ENCODE results near the gene ARGLU1.

ARGLU1 gene

GRCh38 chr13:106496072-106496997 is 71.6 kb downstream of the ARGLU1 start:
- Mint-ChIP-seq H3K4me3 (no peak overlapping the region), H3K9me3 (no peaks in the 10 kb centered on the region), H3K36me3 (ENCODE audit: insufficient read depth) (no peaks in the 10 kb centered on the region), H3K4me1 (peaks cover 14% of the 10 kb centered on the region), H3K27ac (ENCODE audit: low read depth) (no peak overlapping the region), H3K27me3 (peaks cover 83% of the 10 kb centered on the region)
- DNase-seq (ENCODE audit: low spot score in 2 of 2), result no peak
- no peak for ATAC-seq (replicated peaks; ENCODE audit: extremely low read depth, poor library complexity, severe bottlenecking)

GRCh38 chr13:106494936-106495335 is 73.0 kb downstream of the ARGLU1 start:
- Mint-ChIP-seq H3K27ac (ENCODE audit: low read depth) (no peak overlapping the region), H3K27me3 (peaks cover 86% of the 10 kb centered on the region), H3K36me3 (ENCODE audit: insufficient read depth) (no peaks in the 10 kb centered on the region), H3K4me3 (no peak overlapping the region), H3K9me3 (no peaks in the 10 kb centered on the region), H3K4me1 (peaks cover 19% of the 10 kb centered on the region)
- no peak for ATAC-seq (replicated peaks; ENCODE audit: extremely low read depth, poor library complexity, severe bottlenecking)
- no peak for DNase-seq (ENCODE audit: low spot score in 2 of 2)

GRCh38 chr13:106494506-106494905 is 73.4 kb downstream of the ARGLU1 start:
- Mint-ChIP-seq H3K27me3 (peaks cover 86% of the 10 kb centered on the region), H3K4me1 (peaks cover 18% of the 10 kb centered on the region), H3K9me3 (no peaks in the 10 kb centered on the region), H3K27ac (ENCODE audit: low read depth) (no peak overlapping the region), H3K4me3 (no peak overlapping the region), H3K36me3 (ENCODE audit: insufficient read depth) (no peaks in the 10 kb centered on the region)
- DNase-seq (ENCODE audit: low spot score in 2 of 2), result no peak
- no peak for ATAC-seq (replicated peaks; ENCODE audit: extremely low read depth, poor library complexity, severe bottlenecking)

GRCh38 chr13:106493533-106494220 is 74.3 kb downstream of the ARGLU1 start:
- DNase-seq (ENCODE audit: low spot score in 2 of 2) (no peak), ATAC-seq (replicated peaks; ENCODE audit: extremely low read depth, poor library complexity, severe bottlenecking) (peak; percentile 22)
- H3K4me1 Mint-ChIP-seq, result peaks cover 18% of the 10 kb centered on the region
- no peaks in the 10 kb centered on the region for H3K36me3 Mint-ChIP-seq (ENCODE audit: insufficient read depth)
- H3K27ac Mint-ChIP-seq (ENCODE audit: low read depth), result no peak overlapping the region
- no peaks in the 10 kb centered on the region for H3K9me3 Mint-ChIP-seq
- H3K4me3 Mint-ChIP-seq, result no peak overlapping the region
- H3K27me3 Mint-ChIP-seq, result peaks cover 86% of the 10 kb centered on the region

- Mint-ChIP-seq H3K4me1 (peaks cover 18% of the 10 kb centered on the region), H3K27me3 (peaks cover 80% of the 10 kb centered on the region), H3K27ac (ENCODE audit: low read depth) (no peak overlapping the region), H3K9me3 (no peaks in the 10 kb centered on the region), H3K4me3 (no peak overlapping the region), H3K36me3 (ENCODE audit: insufficient read depth) (no peaks in the 10 kb centered on the region)
- no peak for ATAC-seq (replicated peaks; ENCODE audit: extremely low read depth, poor library complexity, severe bottlenecking)
- DNase-seq (ENCODE audit: low spot score in 2 of 2), result no peak
Measured at GRCh38 chr13:106492588-106493475, 75.1 kb downstream of the ARGLU1 start.

GRCh38 chr13:106491928-106492587 is 75.9 kb downstream of the ARGLU1 start:
- no peak for ATAC-seq (replicated peaks; ENCODE audit: extremely low read depth, poor library complexity, severe bottlenecking)
- peaks cover 18% of the 10 kb centered on the region for H3K4me1 Mint-ChIP-seq
- no peak overlapping the region for H3K4me3 Mint-ChIP-seq
- H3K9me3 Mint-ChIP-seq, result no peaks in the 10 kb centered on the region
- no peak for DNase-seq (ENCODE audit: low spot score in 2 of 2)
- H3K36me3 Mint-ChIP-seq (ENCODE audit: insufficient read depth), result no peaks in the 10 kb centered on the region
- H3K27ac Mint-ChIP-seq (ENCODE audit: low read depth), result no peak overlapping the region
- H3K27me3 Mint-ChIP-seq, result peaks cover 81% of the 10 kb centered on the region
